DMS153 (cell line): ENCODE measurements around the gene PKN3.
"Not testable (repeated sequence)": the region's sequence is repeated elsewhere in the genome, so short reads cannot be mapped to it uniquely, and the experiment has no call there.

Source experiments
- DNase-seq: peaks from one replicate; lab custom pipeline; 2025; lab: John Stamatoyannopoulos, UW

Gene PKN3

DNA sequence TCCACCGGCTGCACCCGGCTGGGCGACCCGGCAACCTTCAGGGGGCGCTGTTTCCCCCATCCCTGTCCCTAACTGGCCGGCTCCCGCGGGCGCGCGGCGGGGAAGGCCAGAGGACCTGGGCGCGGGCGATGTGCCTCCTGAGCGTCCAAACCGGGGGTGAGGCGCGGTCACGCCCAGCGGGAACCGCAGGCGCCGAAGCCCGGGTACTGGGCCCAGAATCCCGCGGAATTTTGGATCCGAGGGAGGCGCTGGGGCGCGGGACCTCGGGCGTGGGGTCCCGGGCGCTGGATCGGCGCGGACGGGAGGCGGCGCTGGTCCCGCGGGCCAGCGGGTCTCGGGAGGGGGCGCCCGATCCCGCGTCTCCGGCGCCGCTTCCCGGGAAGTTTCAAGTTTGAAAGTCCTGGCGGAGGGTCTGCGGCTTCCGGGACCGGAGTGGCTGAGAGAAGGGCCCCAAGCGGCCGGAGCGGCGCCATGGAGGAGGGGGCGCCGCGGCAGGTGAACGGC is at the start of gene PKN3:
Gene PKN3, plus strand, starts transcription at position 59 of the 504 bp plus-strand sequence. Its CDS starts 413 bp downstream, at position 472.
- peak; percentile 61 for DNase-seq

- no peak for DNase-seq
Observed at GRCh38 chr9:128653908-128654307, 48.4 kb upstream of the PKN3 start.

DNA sequence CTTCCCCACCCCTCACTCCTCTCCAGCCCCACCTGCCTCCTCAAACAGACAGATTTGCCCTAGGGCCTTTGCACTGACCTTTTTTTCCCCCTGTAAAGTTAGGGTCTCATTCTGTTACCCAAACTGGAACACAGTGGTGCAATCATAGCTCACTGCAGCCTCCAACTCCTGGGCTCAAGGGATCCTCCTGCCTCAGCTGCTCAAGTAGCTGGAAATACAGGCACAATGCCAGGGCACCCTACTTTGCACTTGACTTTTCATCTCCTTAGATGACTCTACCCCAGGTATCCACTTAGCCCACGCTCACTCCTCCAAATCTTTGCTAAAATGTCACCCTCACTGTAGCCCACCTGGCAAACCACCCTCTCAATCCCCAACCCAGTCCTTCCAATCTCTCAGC is 47.8 kb upstream of the PKN3 start:
- DNase-seq: no peak

GRCh38 chr9:128656416-128657343 is 45.6 kb upstream of the PKN3 start, which contains the start of gene DYNC2I2:
Gene DYNC2I2, minus strand, starts transcription at chr9:128656847. Its CDS starts 121 bp downstream, at chr9:128656726.
- peak; percentile 86 for DNase-seq

DNA sequence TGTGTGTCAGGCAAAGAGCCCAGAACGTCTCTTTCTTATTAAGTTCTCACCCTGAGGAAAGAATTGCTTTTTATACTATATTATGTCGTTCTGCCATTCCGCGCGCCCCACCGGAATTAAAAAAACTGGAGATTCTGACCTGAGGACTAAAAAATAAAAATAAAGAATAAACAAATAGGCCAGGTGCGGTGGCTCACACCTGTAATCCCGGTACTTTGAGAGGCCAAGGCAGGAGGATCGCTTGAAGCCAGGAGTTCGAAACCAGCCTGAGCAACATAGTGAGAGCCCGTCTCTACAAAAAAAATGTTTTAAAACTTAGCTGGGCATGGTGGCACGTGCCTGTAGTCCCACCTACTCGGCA is 45.0 kb upstream of the PKN3 start:
- no peak for DNase-seq

GRCh38 chr9:128657796-128658195 is 44.5 kb upstream of the PKN3 start:
- no peak for DNase-seq

DNA sequence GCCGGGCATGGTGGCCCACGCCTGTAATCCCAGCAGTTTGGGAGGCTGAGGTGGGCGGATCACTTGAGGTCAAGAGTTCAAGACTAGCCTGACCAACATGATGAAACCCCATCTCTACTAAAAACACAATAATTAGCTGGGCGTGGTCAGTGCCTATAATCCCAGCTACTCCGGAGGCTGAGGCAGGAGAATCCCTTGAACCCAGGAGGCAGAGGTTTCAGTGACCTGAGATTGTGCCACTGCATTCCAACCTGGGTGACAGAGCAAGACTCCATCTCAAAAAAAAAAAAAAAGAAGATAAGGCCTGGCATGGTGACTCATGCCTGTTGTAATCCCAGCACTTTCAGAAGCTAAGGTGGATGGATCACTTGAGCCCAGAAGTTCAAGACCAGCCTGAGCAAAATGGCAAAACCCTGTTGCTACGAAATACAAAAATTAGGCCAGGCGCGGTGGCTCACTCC is 35.8 kb upstream of the PKN3 start:
- not testable (repeated sequence) for DNase-seq

DNA sequence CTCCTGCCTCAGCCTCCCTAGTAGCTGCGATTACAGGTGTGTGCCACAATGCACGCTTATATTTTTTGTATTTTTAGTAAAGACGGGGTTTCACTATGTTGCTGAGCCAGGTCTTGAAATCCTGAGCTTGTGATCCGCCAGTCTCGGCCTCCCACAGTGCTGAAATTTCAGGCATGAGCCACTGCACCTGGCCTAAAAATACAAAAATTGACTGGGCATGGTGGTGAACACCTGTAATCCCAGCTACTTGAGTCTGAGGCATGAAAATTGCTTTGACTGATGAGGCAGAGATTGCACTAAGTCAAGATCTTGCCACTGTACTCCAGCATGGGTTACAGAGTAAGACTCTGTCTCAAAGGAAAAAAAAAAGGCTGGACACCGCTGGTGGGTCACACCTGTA is 32.5 kb upstream of the PKN3 start:
- DNase-seq: no peak

DNA sequence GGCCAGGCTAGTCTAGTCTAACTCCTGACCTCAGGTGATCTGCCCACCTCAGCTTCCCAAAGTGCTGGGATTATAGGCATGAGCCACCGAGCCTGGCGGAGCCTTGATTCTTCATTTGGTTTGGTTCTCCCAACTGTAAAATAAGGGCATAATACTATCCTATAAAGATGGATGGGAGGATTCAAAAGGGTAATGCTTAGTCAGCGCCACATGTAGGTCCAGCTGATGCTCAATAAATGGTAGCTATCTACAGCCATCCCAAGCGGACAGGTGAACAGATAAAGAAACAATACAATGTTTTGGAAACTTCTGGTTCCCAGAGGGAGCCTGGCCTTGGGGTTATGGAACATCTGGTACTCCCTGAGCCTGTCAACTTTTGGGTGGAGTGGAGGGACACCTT is 26.9 kb upstream of the PKN3 start:
- DNase-seq: no peak

DNA sequence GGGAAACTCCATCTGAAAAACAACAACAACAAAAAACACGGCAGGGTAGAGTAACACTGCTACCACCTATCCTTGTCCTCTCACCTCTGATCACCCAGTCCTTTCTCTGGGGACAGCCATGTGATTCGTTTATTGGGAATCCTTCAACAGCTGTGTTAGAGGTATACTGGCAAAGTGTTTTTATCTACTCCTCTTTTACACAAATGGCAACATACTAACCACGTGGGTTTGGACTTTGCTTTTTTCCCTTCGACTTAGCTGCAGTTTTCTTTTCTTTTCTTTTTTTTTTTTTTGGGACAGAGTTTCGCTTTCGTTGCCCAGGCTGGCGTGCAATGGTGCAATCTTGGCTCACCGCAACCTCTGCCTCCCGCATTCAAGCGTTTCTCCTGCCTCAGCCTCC is 24.5 kb upstream of the PKN3 start:
- no peak for DNase-seq

DNA sequence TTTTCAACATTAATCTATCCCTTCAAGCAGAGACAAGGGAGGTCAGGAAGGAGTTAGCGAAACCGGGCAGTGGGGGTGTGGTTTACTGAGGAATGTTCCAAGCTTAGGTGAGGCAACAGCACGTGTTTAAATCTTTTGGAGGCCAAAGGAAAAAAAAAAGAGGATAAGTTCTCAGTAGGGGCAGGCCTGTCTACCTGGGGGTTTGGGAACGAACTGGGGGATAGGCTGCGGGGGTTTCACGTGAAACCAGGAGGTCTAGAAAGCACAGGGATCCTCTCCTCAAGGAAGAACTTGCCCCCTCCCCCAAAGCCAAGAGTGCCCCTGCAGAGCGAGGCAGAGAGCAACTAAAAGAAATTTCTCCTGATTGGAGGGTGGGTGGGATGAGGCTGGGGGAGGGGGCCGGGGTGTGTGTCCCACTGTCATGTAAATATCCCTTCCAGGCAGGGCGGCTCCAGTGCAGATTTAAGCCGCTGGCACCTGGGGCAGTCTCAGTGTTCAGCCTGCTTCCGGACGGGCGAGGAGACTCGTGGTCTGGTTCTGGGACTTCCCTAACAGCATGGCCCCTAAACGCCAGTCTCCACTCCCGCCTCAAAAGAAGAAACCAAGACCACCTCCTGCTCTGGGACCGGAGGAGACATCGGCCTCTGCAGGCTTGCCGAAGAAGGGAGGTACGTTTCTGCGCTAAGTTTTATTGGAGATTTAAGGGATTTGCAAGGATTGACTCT is 18.8 kb upstream of the PKN3 start:
- no peak for DNase-seq

- DNase-seq: no peak
Observed at GRCh38 chr9:128684065-128684324, 18.3 kb upstream of the PKN3 start.

DNA sequence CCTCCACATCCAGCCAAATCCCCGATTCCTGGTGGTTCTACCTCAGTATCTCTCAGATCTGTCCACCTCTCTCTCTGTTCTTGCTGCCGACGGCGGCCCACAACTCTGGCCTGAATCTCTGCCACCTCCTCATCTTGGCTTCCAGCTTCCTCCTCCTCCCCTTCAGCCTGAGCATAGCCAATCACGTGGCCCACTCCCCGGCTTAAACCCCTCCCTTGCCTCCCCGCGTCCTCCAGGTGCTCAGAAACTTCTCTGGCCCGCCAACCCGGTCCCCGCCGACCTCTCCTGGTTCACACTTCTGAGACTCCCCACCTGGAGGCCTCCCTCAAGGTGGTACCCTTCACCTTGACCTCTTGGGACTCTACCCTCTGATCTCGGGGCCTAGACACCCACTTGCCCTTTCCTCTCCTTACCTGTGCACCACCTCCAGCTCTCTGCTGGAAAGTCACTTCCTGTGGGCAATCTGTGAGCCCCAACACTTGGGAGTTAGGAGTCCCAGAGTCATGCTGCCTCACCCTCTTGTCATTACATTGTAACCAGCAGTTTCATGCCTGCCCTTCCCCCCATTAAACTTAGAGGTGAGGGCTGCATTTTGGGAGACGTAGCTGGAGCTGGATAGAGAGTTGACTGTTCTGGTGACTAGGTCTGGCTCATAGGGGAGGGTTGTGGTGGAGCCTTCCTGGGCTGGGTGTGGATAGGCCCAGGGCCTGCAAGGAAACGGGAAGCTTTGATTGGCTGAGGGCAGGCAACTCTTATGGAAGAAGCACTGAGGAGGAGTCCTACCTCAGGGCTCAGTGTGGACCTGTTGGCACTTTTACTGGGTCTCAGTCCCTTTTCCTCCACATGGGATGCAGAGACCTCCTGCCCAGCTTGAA is 17.7 kb upstream of the PKN3 start:
- DNase-seq: peak; percentile 78

GRCh38 chr9:128685636-128686489 is 16.4 kb upstream of the PKN3 start:
- no peak for DNase-seq

GRCh38 chr9:128687453-128687852 is 14.8 kb upstream of the PKN3 start:
- no peak for DNase-seq

GRCh38 chr9:128688501-128689292 is 13.6 kb upstream of the PKN3 start, which contains the start of gene SET:
Gene SET, plus strand, starts transcription at chr9:128689222. Its CDS starts 361 bp downstream, at chr9:128689583.
- DNase-seq: peak; percentile 86

GRCh38 chr9:128689293-128689774 is 13.0 kb upstream of the PKN3 start:
- DNase-seq: no peak

DNA sequence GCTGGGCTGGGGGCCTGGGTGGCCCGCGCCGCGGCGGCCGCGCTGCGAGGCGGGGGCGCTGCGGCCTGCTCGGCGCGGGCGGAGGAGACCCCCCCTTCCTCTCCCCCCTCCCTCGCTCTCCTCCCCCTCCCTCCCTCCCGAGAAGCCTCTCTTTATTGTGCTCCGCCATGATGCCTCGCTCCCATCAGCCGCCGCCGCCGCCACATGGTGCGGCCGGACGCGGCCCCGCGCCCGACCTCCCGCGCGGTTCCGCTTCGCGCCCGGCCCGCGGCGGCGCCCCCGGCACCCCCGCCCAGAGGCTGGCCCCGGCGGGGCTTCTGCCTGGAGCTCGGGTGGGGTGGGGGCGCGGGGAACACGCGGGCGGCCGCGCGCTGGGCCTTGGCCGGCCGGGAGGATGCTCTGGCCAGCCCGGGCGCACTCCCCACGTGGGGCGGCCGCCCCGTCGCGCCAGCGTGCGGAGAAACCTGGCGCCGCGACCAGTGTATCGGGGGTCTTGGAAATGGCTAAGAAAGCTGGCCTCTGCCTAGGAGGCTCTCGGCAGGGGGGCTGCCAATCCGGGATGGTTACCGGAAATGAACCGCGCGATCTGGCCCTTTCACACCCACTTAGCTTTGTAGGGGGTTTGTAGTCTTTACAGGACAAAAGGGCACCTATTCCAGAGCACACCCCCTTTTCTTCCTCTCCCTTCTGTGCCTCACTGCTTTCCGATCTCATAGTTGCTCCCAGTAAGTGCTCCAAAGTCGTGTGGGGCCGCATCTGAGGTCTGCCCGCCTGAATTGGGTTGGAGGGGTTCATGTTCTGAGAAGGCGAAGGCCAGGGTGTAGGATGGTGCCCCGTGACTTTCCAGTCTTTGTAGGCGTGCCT is 12.3 kb upstream of the PKN3 start:
- no peak for DNase-seq

GRCh38 chr9:128690684-128691034 is 11.6 kb upstream of the PKN3 start:
- no peak for DNase-seq
